K562 (cell line): ENCODE results near the gene ITSN2. TPM values are rescaled to one million over a fixed set of nuclear protein-coding genes. Genes with fewer than 3 reads are reported as not detected.
"Not testable (repeated sequence)": the region's sequence is repeated elsewhere in the genome, so short reads cannot be mapped to it uniquely, and the experiment has no call there.

Experiments used
- ATAC-seq: fragments of 200-7000 bp; cut with Tn5 transposase; 3 replicates; pipeline ENCODE4 v1.9.1; 2020; ENCODE audit warnings: moderate library complexity
- BruUV-seq: library from RNA; stranded (reverse); fragments of 400-500 nt; replicated peaks from 2 replicates; lab custom pipeline; 2021; lab: Mats Ljungman, UMichigan
- CTCF ChIA-PET: fragments of 300-600 bp; formaldehyde crosslinking; extraction: SDS; loops from one replicate; lab custom pipeline; 2021; ENCODE audit warnings: low intra/inter-chr PET ratio; lab: Yijun Ruan, JAX
- POLR2A ChIA-PET: fragments of 300-600, 350-650 bp; sonication (Branson Sonifier 250); formaldehyde crosslinking; extraction: SDS; loops from one replicate; lab custom pipeline; 2021; ENCODE audit warnings: antibody characterized with exemption, inconsistent platforms; lab: Yijun Ruan, JAX
- DNase-seq, 4 experiments: peaks; one replicate each; pipeline versions ENCODE4 v3.0.0 to v3.0.0-alpha.2; 2011 to 2018; ENCODE audit warnings: low spot score in 3 of 4, mixed read lengths in 3 of 4; ENCODE audit errors: extremely low read depth in 1 of 4
- FAIRE-seq: peaks from 2 replicates; lab custom pipeline; 2011; peaks lifted over from hg19 to GRCh38; lab: Jason Lieb, UNC
- H2AFZ ChIP-seq: 2 replicates; pipeline ENCODE4 v1.6.0; 2011; ENCODE audit warnings: low read depth, low read length, control low read depth, inconsistent platforms
- H3K27ac ChIP-seq: fragments of 200-600 bp; 3 replicates; pipeline ENCODE4 v1.8.0; 2011; ENCODE audit warnings: low read depth, mild to moderate bottlenecking, control low read depth, inconsistent platforms, low read length, moderate library complexity, mixed read lengths; ENCODE audit errors: extremely low read depth
- H3K27me3 ChIP-seq, 2 experiments: fragments of 300-600 bp in 1 of 2; 2 replicates in 1 of 2; 3 replicates in 1 of 2; pipeline versions ENCODE4 v1.6.0 to v1.8.0; 2011; ENCODE audit warnings: inconsistent platforms in 2 of 2, low read length in 2 of 2, mild to moderate bottlenecking in 1 of 2, mixed read lengths in 1 of 2, moderate library complexity in 1 of 2; ENCODE audit not compliant: control insufficient read depth in 2 of 2, insufficient read depth in 2 of 2
- H3K36me3 ChIP-seq: fragments of 300-600 bp; 3 replicates; pipeline ENCODE4 v1.8.0; 2011; ENCODE audit warnings: mild to moderate bottlenecking, low read length, inconsistent platforms; ENCODE audit not compliant: control insufficient read depth, insufficient read depth
- H3K4me1 ChIP-seq, 2 experiments: fragments of 200-600 bp in 1 of 2; replicated peaks in 1 of 2; 2 replicates in 1 of 2; 3 replicates in 1 of 2; pipeline versions ENCODE4 v1.5.1 to v1.8.0; 2011; ENCODE audit warnings: inconsistent platforms in 2 of 2, low read length in 2 of 2, mild to moderate bottlenecking in 1 of 2, mixed read lengths in 1 of 2, moderate library complexity in 1 of 2; ENCODE audit not compliant: control insufficient read depth in 2 of 2, insufficient read depth in 2 of 2
- H3K4me2 ChIP-seq: 2 replicates; pipeline ENCODE4 v1.6.1; 2011; ENCODE audit warnings: low read length, control low read depth, inconsistent platforms, mixed read lengths; ENCODE audit not compliant: insufficient read depth
- H3K4me3 ChIP-seq: fragments of 200-600 bp; sonication (generic), shearing (Covaris generic); 2 replicates; pipeline ENCODE4 v1.5.1; 2016; ENCODE audit warnings: control low read depth, inconsistent platforms
- H3K79me2 ChIP-seq: fragments of 200-600 bp; 3 replicates; pipeline ENCODE4 v1.8.0; 2011; ENCODE audit warnings: low read length, inconsistent platforms; ENCODE audit not compliant: control insufficient read depth, insufficient read depth
- H3K9ac ChIP-seq, 2 experiments: 2 replicates each; pipeline versions ENCODE4 v1.6.0 to v1.6.1; 2011; ENCODE audit warnings: low read depth in 2 of 2, low read length in 2 of 2, control low read depth in 1 of 2, inconsistent platforms in 1 of 2, mild to moderate bottlenecking in 1 of 2, mixed read lengths in 1 of 2; ENCODE audit not compliant: insufficient read depth in 1 of 2
- H3K9me1 ChIP-seq: one replicate; pipeline ENCODE4 v1.6.0; 2011; ENCODE audit warnings: inconsistent platforms, mild to moderate bottlenecking, low read length, moderate library complexity; ENCODE audit not compliant: control insufficient read depth, insufficient read depth
- H3K9me3 ChIP-seq: replicated peaks from 2 replicates; pipeline ENCODE4 v1.5.1; 2011; ENCODE audit warnings: low read depth, low read length, inconsistent platforms; ENCODE audit not compliant: control insufficient read depth, insufficient read depth
- H4K20me1 ChIP-seq: replicated peaks from 2 replicates; pipeline ENCODE4 v1.6.1; 2011; ENCODE audit warnings: low read length, inconsistent platforms, mixed read lengths; ENCODE audit not compliant: control insufficient read depth, insufficient read depth
- CEBPB ChIP-seq: fragments of 450-650 bp; IDR thresholded peaks from 2 replicates; pipeline ENCODE4 v1.6.1; 2016; ENCODE audit warnings: missing genetic modification characterization, missing compliant biosample characterization
- E2F5 ChIP-seq: sonication (generic); formaldehyde crosslinking; IDR thresholded peaks from 2 replicates; pipeline ENCODE4 v1.8.0; 2022; ENCODE audit warnings: mild to moderate bottlenecking, missing genetic modification reagents
- ZNF384 ChIP-seq: IDR thresholded peaks from 2 replicates; pipeline ENCODE4 v1.6.1; 2012; ENCODE audit warnings: low read depth, low read length, improper control_type of control experiment
- WGBS: fragments of 100-300 bp; shearing (Covaris generic); methylation state at CpG from one replicate; pipeline ENCODE4 v1.1.6; 2016; ENCODE audit warnings: low coverage, mixed read lengths; ENCODE audit not compliant: insufficient coverage; ENCODE audit errors: missing lambda C conversion rate; 5-methylcytosine and 5-hydroxymethylcytosine counted together
- in situ Hi-C: fragments of 300-500 bp; cut with MboI; formaldehyde crosslinking; loops from 4 replicates; pipeline ENCODE4 v1.15.0; 2018; ENCODE audit warnings: inconsistent platforms, mixed read lengths
- intact Hi-C: fragments of 100-400 bp; cut with micrococcal nuclease; formaldehyde crosslinking; loops from 2 replicates; pipeline ENCODE4 v1.14.2; 2022
- polyA plus RNA-seq, 8 experiments: library from polyadenylated mRNA; depleted of rRNA in 4 of 8; stranded (reverse) in 5 of 8; unstranded in 3 of 8; fragments of >200 nt; fragmentation: Nextera tagmentation in 2 of 8; fragmentation: Illumina TruSeq in 1 of 8; extraction: Ambion mirVana in 2 of 8; extraction: Trizol in 1 of 8; gene quantifications; 2 replicates each; pipeline versions ENCODE4 v1.2.1 to v1.2.3, GENCODE V29; 2011 to 2014; ENCODE audit warnings: inconsistent platforms in 1 of 8, missing spikeins in 1 of 8
- total RNA-seq, 7 experiments: library from RNA; depleted of rRNA in 6 of 7; stranded (reverse); fragments of >200 nt in 6 of 7; fragmentation: Illumina TruSeq in 2 of 7; extraction: Trizol in 2 of 7; gene quantifications; 2 replicates each; pipeline versions ENCODE4 v1.2.1 to v1.2.3, GENCODE V29; 2011 to 2021; ENCODE audit warnings: low replicate concordance in 1 of 7

ITSN2 gene
- total and polyA plus RNA-seq, 9 of the 15 experiments (the other 6 are each of a cell fraction or from before 2014, with no cell fraction given): 6.6 to 19.9 (median 15.2) TPM

- intact Hi-C loops: no loop called here
- no peaks in the 10 kb centered on the region for H3K9me1 ChIP-seq
- in situ Hi-C loops: no loop called here
- H3K79me2 ChIP-seq: peaks cover 6% of the 10 kb centered on the region; the same call in 2 of the 3 replicates
- no peak overlapping the region for H2AFZ ChIP-seq
- H3K27ac ChIP-seq: no peak overlapping the region
- no peak for TF ChIP-seq E2F5 (CRISPR knock-in tag)
- 90% methylated on average over 6 of the region's 6 CpGs for WGBS
- no peak overlapping the region for H3K9ac ChIP-seq
- peaks cover 0 to 16% of the 10 kb centered on the region in 2 experiments; a peak in 2 of 5 replicates for H3K4me1 ChIP-seq
- ATAC-seq: no peak
- H3K36me3 ChIP-seq: no peaks in the 10 kb centered on the region
- no peaks in the 10 kb centered on the region; the same call in 1 of the 2 replicates for H4K20me1 ChIP-seq
- H3K4me2 ChIP-seq: no peak overlapping the region
- H3K27me3 ChIP-seq: no peaks in the 10 kb centered on the region
- H3K4me3 ChIP-seq: no peak overlapping the region
- CTCF ChIA-PET: no interaction called here
- H3K9me3 ChIP-seq: no peaks in the 10 kb centered on the region
- POLR2A ChIA-PET: interaction anchor here (0.7 to 1.1 kb wide), 4 partner anchors 9 to 36 kb away, joined by 3 to 4 read pairs (median 3); no protein-coding TSS in a partner anchor
- BruUV-seq: no TSS peak
- DNase-seq: no peak
- peak; percentile 26 for FAIRE-seq
Measured at GRCh38 chr2:24339856-24340262, 20.5 kb downstream of the ITSN2 start.

GRCh38 chr2:24339098-24339497 lies 21.2 kb downstream of the ITSN2 start:
- H4K20me1 ChIP-seq, H3K9me3 ChIP-seq, DNase-seq, H3K27me3 ChIP-seq, BruUV-seq, H3K36me3 ChIP-seq, H3K4me3 ChIP-seq, H3K9ac ChIP-seq, H3K27ac ChIP-seq, H2AFZ ChIP-seq, intact Hi-C loops, H3K79me2 ChIP-seq, H3K4me2 ChIP-seq, CTCF ChIA-PET, FAIRE-seq, H3K9me1 ChIP-seq, in situ Hi-C loops: not testable (repeated sequence)
- peaks cover 0 to 16% of the 10 kb centered on the region in 2 experiments; a peak in 2 of 5 replicates for H3K4me1 ChIP-seq
- POLR2A ChIA-PET: interaction anchor here (1.0 to 1.1 kb wide), 3 partner anchors 10 to 35 kb away, joined by 3 to 4 read pairs (median 3); no protein-coding TSS in a partner anchor
- TF ChIP-seq CEBPB (tag) (peak; percentile 82), ZNF384 (0 out of 2 replicates have a peak, but pooled peaks have one; percentile 30)
- ATAC-seq: peak; percentile 64
- 30% methylated on average over 9 of the region's 9 CpGs for WGBS
